H1 (cell line): ENCODE results near the gene AQP10. TPM values are rescaled to one million over a fixed set of nuclear protein-coding genes. Genes with fewer than 3 reads are reported as not detected.

Experiments used
- CTCF ChIA-PET: fragments of 300-600 bp; sonication (Branson Sonifier 250); formaldehyde crosslinking; loops from one replicate; lab custom pipeline; 2021; ENCODE audit not compliant: partially characterized antibody; lab: Charles Lee
- POLR2A ChIA-PET: fragments of 300-600 bp; sonication (Branson Sonifier 250); formaldehyde crosslinking; loops from one replicate; lab custom pipeline; 2021; ENCODE audit warnings: inconsistent platforms; ENCODE audit not compliant: partially characterized antibody; lab: Charles Lee
- DNase-seq, 2 experiments: peaks; one replicate each; pipeline versions ENCODE4 v3.0.0 to v3.0.0-alpha.2; 2010 to 2022; ENCODE audit warnings: low spot score in 2 of 2, low read depth in 1 of 2, mixed read lengths in 1 of 2
- FAIRE-seq: peaks from 2 replicates; lab custom pipeline; 2011; peaks lifted over from hg19 to GRCh38; lab: Jason Lieb, UNC
- H2AFZ ChIP-seq: 2 replicates; pipeline ENCODE4 v1.8.1; 2012; ENCODE audit warnings: low read length, inconsistent platforms
- H2AK5ac ChIP-seq: 2 replicates; pipeline ENCODE4 v1.6.1; 2013; ENCODE audit warnings: low read depth, low read length
- H2BK120ac ChIP-seq: replicated peaks from 2 replicates; pipeline ENCODE3; 2013; ENCODE audit warnings: low read depth, low read length, inconsistent platforms
- H2BK12ac ChIP-seq: 2 replicates; pipeline ENCODE4 v1.6.1; 2013; ENCODE audit warnings: low read depth, low read length
- H2BK15ac ChIP-seq: 2 replicates; pipeline ENCODE4 v1.6.1; 2013; ENCODE audit warnings: low read length
- H2BK20ac ChIP-seq: 2 replicates; pipeline ENCODE4 v1.6.1; 2013; ENCODE audit warnings: low read length
- H2BK5ac ChIP-seq: 2 replicates; pipeline ENCODE4 v1.6.1; 2013; ENCODE audit warnings: low read depth, low read length
- H3K14ac ChIP-seq: 2 replicates; pipeline ENCODE4 v1.6.1; 2013; ENCODE audit warnings: inconsistent platforms; ENCODE audit not compliant: insufficient read length
- H3K18ac ChIP-seq: 2 replicates; pipeline ENCODE4 v1.6.1; 2013; ENCODE audit warnings: low read length; ENCODE audit errors: extremely low read depth
- H3K23ac ChIP-seq: 2 replicates; pipeline ENCODE4 v1.6.1; 2013; ENCODE audit warnings: inconsistent platforms; ENCODE audit not compliant: insufficient read length
- H3K23me2 ChIP-seq: 2 replicates; pipeline ENCODE4 v1.6.1; 2013; ENCODE audit warnings: low read depth, low read length
- H3K27ac ChIP-seq: 2 replicates; pipeline ENCODE4 v1.6.1; 2011; ENCODE audit warnings: low read depth, low read length, inconsistent platforms
- H3K27me3 ChIP-seq, 4 experiments: replicated peaks in 1 of 4; 1 replicate in 1 of 4; 2 replicates in 3 of 4; pipeline versions ENCODE4 v1.6.1 to v1.8.1; 2011 to 2013; ENCODE audit warnings: low read length in 3 of 4, mild to moderate bottlenecking in 3 of 4, inconsistent platforms in 2 of 4, mixed read lengths in 2 of 4, moderate library complexity in 1 of 4; ENCODE audit not compliant: control insufficient read depth in 3 of 4, insufficient read depth in 3 of 4; ENCODE audit errors: extremely low read depth in 1 of 4
- H3K36me3 ChIP-seq, 4 experiments: 2 replicates each; pipeline versions ENCODE4 v1.6.1 to v1.8.1; 2011 to 2013; ENCODE audit warnings: mild to moderate bottlenecking in 4 of 4, low read length in 3 of 4, moderate library complexity in 2 of 4, control low read depth in 1 of 4, inconsistent platforms in 1 of 4; ENCODE audit not compliant: insufficient read depth in 4 of 4, control insufficient read depth in 2 of 4
- H3K4ac ChIP-seq: replicated peaks from 2 replicates; pipeline ENCODE3; 2013; ENCODE audit warnings: low read length, low read depth, mixed read lengths, inconsistent platforms; ENCODE audit not compliant: insufficient read length
- H3K4me1 ChIP-seq, 4 experiments: replicated peaks in 1 of 4; 1 replicate in 1 of 4; 2 replicates in 3 of 4; pipeline versions ENCODE4 v1.6.1 to v1.8.1; 2011 to 2013; ENCODE audit warnings: low read length in 3 of 4, inconsistent platforms in 2 of 4, mixed read lengths in 1 of 4; ENCODE audit not compliant: insufficient read depth in 4 of 4, control insufficient read depth in 3 of 4
- H3K4me2 ChIP-seq, 2 experiments: 2 replicates each; pipeline versions ENCODE4 v1.6.1 to v1.8.1; 2011 to 2013; ENCODE audit warnings: low read depth in 2 of 2, low read length in 2 of 2, control low read depth in 1 of 2, inconsistent platforms in 1 of 2, mild to moderate bottlenecking in 1 of 2; ENCODE audit not compliant: insufficient read depth in 1 of 2
- H3K4me3 ChIP-seq, 4 experiments: fragments of 200-600, 300-600 bp in 1 of 4; sonication (generic), shearing (Covaris generic), sonication (Bioruptor Twin) in 1 of 4; 2 replicates each; pipeline versions ENCODE4 v1.5.1 to v1.8.1; 2011 to 2016; ENCODE audit warnings: low read length in 4 of 4, low read depth in 3 of 4, control low read depth in 2 of 4, inconsistent platforms in 2 of 4, mild to moderate bottlenecking in 2 of 4, mixed read lengths in 1 of 4, moderate library complexity in 1 of 4; ENCODE audit not compliant: insufficient read depth in 2 of 4; ENCODE audit errors: extremely low read depth in 1 of 4
- H3K56ac ChIP-seq: replicated peaks from 2 replicates; pipeline ENCODE3; 2013; ENCODE audit warnings: low read depth, mild to moderate bottlenecking, mixed read lengths, low read length, inconsistent platforms; ENCODE audit not compliant: insufficient read length
- H3K79me1 ChIP-seq: 2 replicates; pipeline ENCODE4 v1.6.1; 2013; ENCODE audit warnings: low read depth, low read length, control low read depth
- H3K79me2 ChIP-seq, 2 experiments: 2 replicates each; pipeline versions ENCODE4 v1.6.1 to v1.8.1; 2012 to 2013; ENCODE audit warnings: low read length in 2 of 2, mild to moderate bottlenecking in 2 of 2, inconsistent platforms in 1 of 2; ENCODE audit not compliant: insufficient read depth in 2 of 2, control insufficient read depth in 1 of 2
- H3K9ac ChIP-seq, 4 experiments: replicated peaks in 1 of 4; 1 replicate in 1 of 4; 2 replicates in 3 of 4; pipeline versions ENCODE4 v1.6.1 to v1.8.1; 2011 to 2013; ENCODE audit warnings: low read depth in 3 of 4, low read length in 3 of 4, control low read depth in 2 of 4, mild to moderate bottlenecking in 2 of 4, moderate library complexity in 2 of 4, inconsistent platforms in 1 of 4; ENCODE audit errors: extremely low read depth in 1 of 4
- H3K9me3 ChIP-seq, 2 experiments: 2 replicates each; pipeline versions ENCODE4 v1.6.1 to v1.8.1; 2012 to 2013; ENCODE audit warnings: mild to moderate bottlenecking in 2 of 2, moderate library complexity in 2 of 2, control low read depth in 1 of 2, inconsistent platforms in 1 of 2, low read depth in 1 of 2, low read length in 1 of 2, mixed read lengths in 1 of 2; ENCODE audit not compliant: insufficient read depth in 2 of 2
- H4K20me1 ChIP-seq, 2 experiments: replicated peaks in 1 of 2; 2 replicates each; pipeline versions ENCODE3 to v1.8.1; 2011 to 2013; ENCODE audit warnings: inconsistent platforms in 2 of 2, low read length in 2 of 2, mild to moderate bottlenecking in 1 of 2; ENCODE audit not compliant: insufficient read depth in 2 of 2, control insufficient read depth in 1 of 2
- H4K5ac ChIP-seq: 2 replicates; pipeline ENCODE4 v1.6.1; 2013; ENCODE audit warnings: low read length, low read depth, mixed read lengths, inconsistent platforms; ENCODE audit not compliant: insufficient read length
- H4K8ac ChIP-seq: 2 replicates; pipeline ENCODE4 v1.8.0; 2013; ENCODE audit warnings: mild to moderate bottlenecking, moderate library complexity, low read length, inconsistent platforms; ENCODE audit not compliant: insufficient read depth; ENCODE audit errors: extremely low read depth
- H4K91ac ChIP-seq: replicated peaks from 2 replicates; pipeline ENCODE3; 2013; ENCODE audit warnings: low read length, mixed read lengths, inconsistent platforms; ENCODE audit not compliant: insufficient read length
- ASH2L ChIP-seq: fragments of 200-600, 300-600 bp; sonication (generic); IDR thresholded peaks from one replicate; pipeline ENCODE4 v1.7.1; 2017; ENCODE audit warnings: low read length
- BACH1 ChIP-seq: IDR thresholded peaks from 2 replicates; pipeline ENCODE4 v1.6.1; 2012; ENCODE audit warnings: low read length, improper control_type of control experiment
- CTCF ChIP-seq, 3 experiments: IDR thresholded peaks; 1 replicate in 2 of 3; 2 replicates in 1 of 3; pipeline versions ENCODE4 v1.5.1 to v1.6.1; 2011; ENCODE audit warnings: low read length in 3 of 3, mild to moderate bottlenecking in 3 of 3, inconsistent platforms in 2 of 3, low read depth in 1 of 3, moderate library complexity in 1 of 3; ENCODE audit not compliant: insufficient read depth in 1 of 3; ENCODE audit errors: control extremely low read depth in 1 of 3
- GTF2F1 ChIP-seq: IDR thresholded peaks from 2 replicates; pipeline ENCODE4 v1.6.1; 2012; ENCODE audit warnings: low read depth, low read length, improper control_type of control experiment, borderline replicate concordance
- KDM1A ChIP-seq: fragments of 200-600, 300-600 bp; sonication (generic); IDR thresholded peaks from 2 replicates; pipeline ENCODE4 v1.7.1; 2016; ENCODE audit warnings: mild to moderate bottlenecking, low read length, borderline replicate concordance
- MAX ChIP-seq: IDR thresholded peaks from 2 replicates; pipeline ENCODE4 v1.6.1; 2012; ENCODE audit warnings: inconsistent platforms
- RAD21 ChIP-seq, 2 experiments: IDR thresholded peaks in 1 of 2; conservative IDR thresholded peaks in 1 of 2; 2 replicates each; pipeline ENCODE4 v1.6.1; 2011; ENCODE audit warnings: low read depth in 2 of 2, low read length in 2 of 2, improper control_type of control experiment in 1 of 2, inconsistent platforms in 1 of 2, mild to moderate bottlenecking in 1 of 2, moderate library complexity in 1 of 2
- TEAD4 ChIP-seq: IDR thresholded peaks from 2 replicates; pipeline ENCODE4 v1.6.1; 2012; ENCODE audit warnings: low read depth, low read length, inconsistent platforms, mixed read lengths
- WGBS, 2 experiments: shearing (Covaris generic) in 1 of 2; methylation state at CpG; one replicate each; pipeline versions ENCODE4 v1.1.6 to v1.1.7; 2013 to 2015; ENCODE audit warnings: low lambda C conversion rate in 2 of 2, mixed read lengths in 2 of 2, inconsistent platforms in 1 of 2, low coverage in 1 of 2, missing lambda C conversion rate in 1 of 2; ENCODE audit not compliant: insufficient replicate concordance in 2 of 2, insufficient coverage in 1 of 2, insufficient read length in 1 of 2; ENCODE audit errors: extremely low coverage in 1 of 2, missing lambda C conversion rate in 1 of 2; 5-methylcytosine and 5-hydroxymethylcytosine counted together
- polyA plus RNA-seq, 7 experiments: library from polyadenylated mRNA; depleted of rRNA in 3 of 7; stranded (reverse) in 5 of 7; unstranded in 2 of 7; fragments of >200 nt in 5 of 7; fragments of 200-250 nt in 2 of 7; gene quantifications; 1 replicate in 5 of 7; 2 replicates in 1 of 7; 4 replicates in 1 of 7; pipeline versions ENCODE4 v1.2.1 to v1.2.3, GENCODE V29; 2011 to 2013; ENCODE audit warnings: missing spikeins in 2 of 7, mixed read lengths in 2 of 7
- total RNA-seq: library from RNA; stranded (reverse); fragmentation: NEBNext Ultra II Directional; extraction: Animal tissue kit (Norgen Biotek cat#: 25700); gene quantifications from 2 replicates; pipeline ENCODE4 v1.2.1, GENCODE V29; 2021

Gene AQP10
- total and polyA plus RNA-seq, 2 of the 8 experiments (the other 6 are each of a cell fraction or from before 2014, with no cell fraction given): not detected

DNA sequence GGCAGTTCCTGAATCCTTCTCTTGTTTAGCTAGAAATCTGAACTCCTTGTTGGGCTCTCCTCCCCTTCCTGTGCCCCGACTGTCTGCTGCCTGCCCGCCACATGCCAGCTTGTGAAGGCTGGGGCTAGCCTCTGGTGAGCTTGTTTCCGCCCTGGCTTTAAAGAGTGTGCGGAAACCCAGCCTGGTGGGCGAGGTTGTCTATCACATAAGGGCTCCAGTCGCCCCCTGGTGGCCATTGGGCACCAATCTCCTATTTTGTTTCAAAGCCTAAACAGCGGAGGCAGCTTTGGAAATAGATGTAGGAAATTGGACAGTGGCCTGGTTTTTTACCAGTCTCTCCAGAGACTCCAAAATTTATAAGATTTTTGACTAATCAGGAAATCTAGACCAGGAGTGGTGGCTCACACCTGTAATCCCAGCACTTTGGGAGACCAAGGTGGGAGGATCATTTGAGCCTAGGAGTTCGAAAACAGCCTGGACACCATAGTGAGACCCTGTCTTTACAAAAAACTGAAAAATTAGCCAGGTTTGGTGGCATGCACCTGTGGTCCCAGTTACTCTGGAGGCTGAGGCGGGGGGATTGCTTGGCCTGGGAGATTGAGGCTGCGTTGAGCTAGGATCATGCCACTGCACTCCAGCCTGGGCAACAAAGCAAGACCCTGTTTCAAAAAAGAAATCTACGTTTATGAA, 14.3 kb downstream of the AQP10 start:
- Histone ChIP-seq H3K4me3 (no peak overlapping the region), H3K4me2 (no peak overlapping the region), H4K8ac (no peak overlapping the region), H2AK5ac (no peak overlapping the region), H4K20me1 (peaks cover 0 to 10% of the 10 kb centered on the region in 2 experiments), H2BK12ac (no peak overlapping the region), H3K4ac (no peak overlapping the region), H3K36me3 (peaks cover 13 to 58% (median 42%) of the 10 kb centered on the region in 4 experiments), H3K4me1 (no peaks in the 10 kb centered on the region), H2AFZ (no peak overlapping the region), H3K79me2 (peaks cover 0 to 2% of the 10 kb centered on the region in 2 experiments; a peak in 1 of 4 replicates), H3K18ac (no peak overlapping the region), H3K14ac (no peak overlapping the region), H3K79me1 (no peaks in the 10 kb centered on the region), H3K56ac (no peak overlapping the region), H2BK20ac (no peak overlapping the region), H4K5ac (no peak overlapping the region), H2BK15ac (no peak overlapping the region), H2BK5ac (no peak overlapping the region), H3K27me3 (no peaks in the 10 kb centered on the region), H3K9me3 (no peaks in the 10 kb centered on the region), H3K9ac (no peak overlapping the region), H2BK120ac (no peak overlapping the region), H3K23ac (no peak overlapping the region), H3K23me2 (no peaks in the 10 kb centered on the region), H3K27ac (no peak overlapping the region), H4K91ac (no peak overlapping the region)
- 59% methylated on average over 11 of the region's 11 CpGs; no CpG with 5 or more reads in 1 of the 2 experiments for WGBS, 2 experiments
- peak in 1 of 2 experiments; percentile 90 for DNase-seq
- FAIRE-seq: no peak
- CTCF ChIA-PET: interaction anchor here (0.6 to 27.5 kb wide), 40 partner anchors 7 to 531 kb away, joined by 3 to 507 read pairs (median 4); partner anchors contain the start of genes AQP10, ATP8B2 and TPM3
- POLR2A ChIA-PET: interaction anchor here (0.8 to 1.9 kb wide), 7 partner anchors 9 to 125 kb away, joined by 3 to 9 read pairs (median 3); partner anchors contain the start of gene ATP8B2
- peak; percentile 74 to 78 for TF ChIP-seq RAD21 (IDR thresholded peaks at IDR 0.05 in 1 of 2, conservative IDR thresholded peaks at IDR 0.05 in 1 of 2; ENCODE audit: low read depth in 2 of 2, low read length in 2 of 2)
- TF ChIP-seq BACH1: no peak
- TF ChIP-seq KDM1A: peak; percentile 58; the same call in 1 of the 2 replicates
- 0 out of 2 replicates have a peak, but pooled peaks have one; percentile 7 for TF ChIP-seq MAX
- no peak for TF ChIP-seq GTF2F1
- TF ChIP-seq TEAD4: no peak
- peak; percentile 68 to 90 (median 89) for TF ChIP-seq CTCF (IDR thresholded peaks at IDR 0.05; ENCODE audit: control extremely low read depth in 1 of 3, insufficient read depth in 1 of 3, low read depth in 1 of 3, low read length in 3 of 3)
- no peak for TF ChIP-seq ASH2L
